Activated naive CD8-positive, alpha-beta T cell treated with anti-CD3 and anti-CD28 coated beads for 36 hours (primary cell): ENCODE measurements around the gene PPP1R13B. TPM values are rescaled to one million over a fixed set of nuclear protein-coding genes. Genes with fewer than 3 reads are reported as not detected.

Experiments
- DNase-seq: peaks from one replicate; pipeline ENCODE4 v3.0.0; 2021
- H3K27ac Mint-ChIP-seq: one replicate; pipeline ENCODE4 v1.8.0; 2022; ENCODE audit warnings: mild to moderate bottlenecking, moderate library complexity, mixed read lengths
- H3K27me3 Mint-ChIP-seq: one replicate; pipeline ENCODE4 v1.8.0; 2022; ENCODE audit warnings: mild to moderate bottlenecking, mixed read lengths
- H3K36me3 Mint-ChIP-seq: one replicate; pipeline ENCODE4 v1.8.0; 2021; ENCODE audit warnings: mild to moderate bottlenecking, mixed read lengths
- H3K4me1 Mint-ChIP-seq: one replicate; pipeline ENCODE4 v1.8.0; 2021; ENCODE audit warnings: mixed read lengths
- H3K4me3 Mint-ChIP-seq: one replicate; pipeline ENCODE4 v1.8.0; 2022; ENCODE audit warnings: mild to moderate bottlenecking, moderate library complexity, mixed read lengths
- H3K9me3 Mint-ChIP-seq: one replicate; pipeline ENCODE4 v1.8.0; 2022; ENCODE audit warnings: mixed read lengths
- total RNA-seq, 2 experiments: library from RNA; stranded (reverse); gene quantifications; one replicate each; pipeline ENCODE4 v1.2.3, GENCODE V29; 2021

PPP1R13B gene
- total RNA-seq, 2 experiments from 2014 or later, result 8.5 to 9.8 TPM

DNA sequence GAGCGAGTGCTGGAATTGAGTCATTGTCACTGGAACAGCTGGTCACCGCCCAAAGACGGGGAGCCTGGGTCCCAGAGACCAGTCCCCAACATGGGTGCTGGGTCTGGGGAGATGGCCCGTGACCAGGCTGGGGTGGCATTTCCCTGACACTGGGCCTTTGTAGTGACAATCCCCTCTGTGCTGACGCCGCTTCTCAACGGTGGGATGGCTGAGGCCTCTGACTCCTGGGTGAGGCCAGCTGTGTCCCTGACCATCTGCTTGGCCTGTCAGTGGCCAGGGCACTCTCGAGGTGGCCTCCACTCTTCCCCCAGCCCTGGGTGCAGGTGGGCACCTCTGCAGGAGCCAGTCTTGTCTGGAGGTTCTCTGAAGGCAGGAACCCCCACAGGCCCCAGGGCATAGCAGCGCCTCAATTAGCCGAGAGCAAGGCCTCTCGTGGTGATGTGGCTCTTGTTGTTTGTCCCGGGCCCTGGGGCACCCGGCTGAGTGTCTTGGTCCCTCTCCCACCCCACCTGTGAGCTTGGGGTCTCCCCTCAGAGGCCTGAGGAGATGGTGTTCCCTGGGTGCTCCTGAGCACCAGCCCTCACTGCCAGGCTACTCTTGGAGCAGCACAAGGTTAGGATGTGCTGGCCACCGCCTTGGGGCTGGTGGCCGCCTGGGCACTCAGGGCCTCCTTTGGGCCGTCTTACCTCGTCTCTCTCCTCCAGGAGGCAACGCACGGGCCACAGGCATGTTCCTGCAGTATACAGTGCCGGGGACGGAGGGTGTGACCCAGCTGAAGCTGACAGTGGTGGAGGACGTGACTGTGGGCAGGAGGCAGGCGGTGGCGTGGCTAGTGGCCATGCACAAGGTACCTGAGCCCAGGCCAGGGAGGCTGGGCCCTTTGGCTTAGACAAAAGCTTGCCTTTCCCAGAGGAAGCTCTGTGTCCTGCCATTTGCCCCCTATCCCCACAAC, 115.2 kb downstream of the PPP1R13B start:
- Mint-ChIP-seq H3K27me3 (no peaks in the 10 kb centered on the region), H3K9me3 (no peaks in the 10 kb centered on the region), H3K36me3 (no peaks in the 10 kb centered on the region), H3K4me1 (no peaks in the 10 kb centered on the region), H3K27ac (no peak overlapping the region), H3K4me3 (no peak overlapping the region)
- DNase-seq, result no peak

DNA sequence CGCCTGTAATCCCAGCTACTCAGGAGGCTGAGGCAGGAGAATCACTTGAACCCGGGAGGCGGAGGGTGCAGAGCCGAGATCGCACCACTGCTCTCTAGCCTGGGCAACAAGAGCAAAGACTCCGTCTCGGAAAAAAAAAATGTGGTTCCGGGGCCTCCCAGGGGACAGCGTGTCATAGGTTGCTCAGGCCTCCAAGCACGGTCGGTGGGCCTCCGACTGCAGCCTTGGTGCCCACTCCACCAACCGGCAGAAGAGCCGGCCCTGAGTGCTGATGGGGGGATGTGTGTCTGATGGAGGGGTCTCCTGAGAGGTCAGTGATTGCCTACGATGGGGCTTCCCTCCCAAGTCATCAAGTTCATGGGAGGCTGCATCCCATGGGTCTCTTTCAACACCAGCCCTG, 115.9 kb downstream of the PPP1R13B start:
- H3K9me3 Mint-ChIP-seq, result no peaks in the 10 kb centered on the region
- no peaks in the 10 kb centered on the region for H3K27me3 Mint-ChIP-seq
- no peak overlapping the region for H3K4me3 Mint-ChIP-seq
- no peaks in the 10 kb centered on the region for H3K36me3 Mint-ChIP-seq
- H3K27ac Mint-ChIP-seq, result no peak overlapping the region
- DNase-seq, result no peak
- H3K4me1 Mint-ChIP-seq, result no peaks in the 10 kb centered on the region

DNA sequence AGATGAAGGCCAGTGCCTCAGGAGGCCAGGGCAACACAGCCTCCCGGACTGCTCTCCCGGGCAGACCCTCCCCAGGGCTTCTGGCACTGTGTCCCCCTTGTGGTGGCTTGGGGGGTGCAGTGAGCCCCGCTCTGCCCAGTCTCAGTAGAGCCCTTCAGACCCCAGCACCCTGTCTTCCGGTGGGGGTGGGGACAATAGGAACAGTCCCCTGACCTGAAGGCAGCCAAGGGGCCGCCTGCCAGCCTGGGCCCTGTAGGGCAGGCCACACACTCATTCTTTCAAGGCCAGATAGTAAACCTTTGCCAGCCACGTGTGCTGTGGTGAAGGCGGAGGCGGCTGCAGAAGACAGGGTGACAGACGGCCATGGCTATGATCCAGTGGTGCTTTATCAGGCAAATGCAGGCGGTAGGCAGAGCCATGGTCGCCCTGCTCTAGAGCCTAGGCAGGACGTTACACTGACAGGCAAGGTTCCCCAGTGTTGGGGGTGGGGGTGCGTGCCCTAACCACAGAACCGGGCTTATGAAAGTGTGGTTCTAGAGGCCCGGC, 116.8 kb downstream of the PPP1R13B start:
- no peaks in the 10 kb centered on the region for H3K9me3 Mint-ChIP-seq
- no peaks in the 10 kb centered on the region for H3K27me3 Mint-ChIP-seq
- H3K4me1 Mint-ChIP-seq, result no peaks in the 10 kb centered on the region
- DNase-seq, result no peak
- H3K27ac Mint-ChIP-seq, result no peak overlapping the region
- H3K36me3 Mint-ChIP-seq, result no peaks in the 10 kb centered on the region
- H3K4me3 Mint-ChIP-seq, result no peak overlapping the region

DNA sequence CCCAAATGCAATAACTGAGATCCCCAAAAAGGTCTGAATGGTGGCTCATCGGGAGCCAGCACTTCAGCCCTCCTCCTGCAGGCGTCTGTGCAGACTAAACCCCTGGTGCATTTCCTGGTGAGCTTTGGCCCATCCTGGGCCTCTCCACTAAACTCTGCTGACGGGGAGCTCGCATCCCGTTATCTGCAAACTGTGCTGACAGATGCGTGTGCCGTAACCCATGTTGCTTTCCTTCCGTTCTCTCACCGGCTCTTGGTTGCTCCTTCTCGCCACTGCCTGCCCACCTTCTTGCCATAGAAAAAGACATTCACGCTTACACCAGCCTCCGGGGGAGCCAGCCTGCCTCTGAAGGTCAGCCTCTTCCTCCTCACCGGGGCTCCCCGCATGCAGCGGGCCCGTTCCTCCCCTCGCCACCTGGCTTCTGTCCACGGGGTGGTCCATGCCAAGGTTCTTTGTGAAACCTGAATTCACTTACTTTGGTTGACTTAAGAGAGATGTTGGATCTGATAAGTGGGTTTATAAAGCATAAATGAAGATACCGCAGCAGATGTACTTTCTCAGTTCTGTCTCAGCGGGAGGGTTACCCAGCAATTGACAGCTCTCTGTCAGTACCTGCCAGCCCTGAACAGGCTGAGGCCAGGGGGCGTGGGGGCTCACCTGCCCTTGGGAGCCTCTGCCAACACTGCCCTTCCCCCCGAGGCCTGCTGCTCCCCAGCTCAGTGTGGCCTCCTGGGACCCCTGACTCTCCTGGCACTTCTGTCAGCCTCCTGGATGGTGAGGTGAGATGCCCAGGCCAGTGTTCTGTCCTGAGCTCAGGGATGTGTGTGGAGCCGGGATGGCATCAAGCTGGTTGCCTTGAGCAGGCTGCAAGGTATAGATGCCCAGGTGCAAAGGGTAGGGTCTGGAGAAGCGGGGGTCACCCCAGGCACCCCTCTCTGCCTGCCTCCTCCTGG, 117.6 kb downstream of the PPP1R13B start:
- Mint-ChIP-seq H3K4me3 (no peak overlapping the region), H3K27me3 (no peaks in the 10 kb centered on the region), H3K9me3 (no peaks in the 10 kb centered on the region), H3K27ac (no peak overlapping the region), H3K4me1 (no peaks in the 10 kb centered on the region), H3K36me3 (no peaks in the 10 kb centered on the region)
- no peak for DNase-seq

DNA sequence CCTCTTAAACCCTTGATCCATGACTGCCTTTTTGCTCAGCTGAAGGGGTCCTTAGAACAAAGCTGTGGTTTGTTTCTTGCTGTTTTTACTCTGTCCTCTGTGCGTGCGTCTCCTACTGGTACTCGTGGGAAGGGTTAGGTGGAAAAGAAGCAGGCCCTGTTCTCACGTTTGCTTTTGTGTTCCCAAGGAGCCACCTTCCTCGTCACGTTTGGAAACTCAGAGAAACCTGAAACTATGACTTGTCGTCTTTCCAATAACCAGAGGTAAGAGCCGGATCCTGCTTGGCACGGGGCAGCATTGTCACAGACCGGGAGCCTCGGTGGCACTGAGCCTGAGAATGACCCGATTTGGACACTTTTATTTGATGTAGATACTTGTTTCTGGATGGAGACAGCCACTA, 118.7 kb downstream of the PPP1R13B start:
- no peak for DNase-seq
- H3K9me3 Mint-ChIP-seq, result no peaks in the 10 kb centered on the region
- H3K36me3 Mint-ChIP-seq, result no peaks in the 10 kb centered on the region
- no peaks in the 10 kb centered on the region for H3K27me3 Mint-ChIP-seq
- no peak overlapping the region for H3K4me3 Mint-ChIP-seq
- no peak overlapping the region for H3K27ac Mint-ChIP-seq
- H3K4me1 Mint-ChIP-seq, result no peaks in the 10 kb centered on the region

DNA sequence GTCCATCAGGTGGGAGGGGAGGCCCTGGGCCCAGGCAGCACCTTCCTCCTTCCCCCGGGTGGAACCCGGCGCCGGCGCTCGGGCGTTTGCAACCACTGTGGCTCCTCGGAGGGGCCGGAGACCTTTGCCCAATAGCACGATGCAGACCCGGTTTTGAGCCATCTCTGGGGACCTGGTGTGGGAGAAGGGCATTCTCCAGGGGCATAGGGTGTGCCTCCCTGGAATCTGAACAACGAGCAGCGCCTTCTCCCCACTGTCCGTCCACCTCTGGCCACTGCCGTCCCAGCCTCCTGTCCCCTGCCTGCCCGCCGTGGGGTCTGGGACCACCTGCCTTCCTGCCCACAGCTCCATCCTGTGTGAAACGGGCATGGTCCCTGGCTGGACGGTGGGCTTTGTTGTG, 119.2 kb downstream of the PPP1R13B start:
- DNase-seq, result no peak
- no peaks in the 10 kb centered on the region for H3K4me1 Mint-ChIP-seq
- no peaks in the 10 kb centered on the region for H3K9me3 Mint-ChIP-seq
- no peak overlapping the region for H3K4me3 Mint-ChIP-seq
- H3K27ac Mint-ChIP-seq, result no peak overlapping the region
- no peaks in the 10 kb centered on the region for H3K36me3 Mint-ChIP-seq
- H3K27me3 Mint-ChIP-seq, result no peaks in the 10 kb centered on the region

DNA sequence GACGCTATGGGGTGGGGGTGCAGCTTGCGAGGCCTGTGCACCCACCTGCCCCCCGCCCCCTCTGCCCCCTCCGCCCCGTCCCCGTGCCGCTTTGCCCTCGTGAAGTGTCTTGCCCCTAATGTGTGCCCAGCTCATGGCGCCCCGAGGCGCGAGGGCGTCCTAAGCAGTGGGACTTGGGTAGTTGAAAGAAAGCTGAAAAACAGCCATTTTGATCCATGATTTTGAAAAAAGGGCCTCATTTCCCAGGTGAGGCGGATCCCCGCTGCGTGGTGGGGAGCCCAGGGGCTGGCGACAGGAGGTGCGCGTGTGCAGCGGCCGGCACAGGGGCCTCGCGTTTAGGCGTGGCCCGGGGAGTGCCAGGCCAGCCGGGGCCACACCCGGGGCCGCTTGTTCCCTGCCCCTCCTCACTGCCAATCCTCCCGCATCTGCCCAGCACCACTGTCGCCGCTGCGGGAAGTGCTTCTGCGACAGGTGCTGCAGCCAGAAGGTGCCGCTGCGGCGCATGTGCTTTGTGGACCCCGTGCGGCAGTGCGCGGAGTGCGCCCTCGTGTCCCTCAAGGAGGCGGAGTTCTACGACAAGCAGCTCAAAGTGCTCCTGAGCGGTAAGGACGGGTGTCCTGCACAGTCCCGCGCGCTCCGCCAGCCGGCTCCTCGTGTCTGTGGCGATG, 119.9 kb downstream of the PPP1R13B start:
- Mint-ChIP-seq H3K36me3 (no peaks in the 10 kb centered on the region), H3K4me3 (no peak overlapping the region), H3K9me3 (no peaks in the 10 kb centered on the region), H3K27me3 (no peaks in the 10 kb centered on the region), H3K4me1 (no peaks in the 10 kb centered on the region), H3K27ac (no peak overlapping the region)
- no peak for DNase-seq

DNA sequence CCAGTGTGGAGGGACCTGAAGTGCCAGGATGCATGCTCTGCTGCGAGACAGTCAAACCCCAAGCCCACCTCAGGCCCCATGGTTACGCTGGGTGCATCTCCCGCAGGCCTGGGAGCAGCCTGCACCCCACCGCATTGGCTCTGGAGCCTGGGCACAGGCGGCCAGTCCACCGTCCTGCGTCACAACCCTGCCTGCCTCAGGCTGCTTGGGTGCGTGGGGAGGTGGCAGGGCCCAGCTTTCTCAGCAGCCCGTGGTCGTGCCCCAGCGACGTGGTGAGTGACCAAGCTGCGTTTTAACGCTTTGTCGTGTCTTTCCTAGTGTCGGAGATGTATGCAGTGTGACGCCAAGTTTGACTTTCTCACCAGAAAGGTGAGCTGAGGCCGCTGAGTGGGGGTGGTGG, 120.9 kb downstream of the PPP1R13B start:
- DNase-seq, result no peak
- Mint-ChIP-seq H3K36me3 (no peaks in the 10 kb centered on the region), H3K9me3 (no peaks in the 10 kb centered on the region)

DNA sequence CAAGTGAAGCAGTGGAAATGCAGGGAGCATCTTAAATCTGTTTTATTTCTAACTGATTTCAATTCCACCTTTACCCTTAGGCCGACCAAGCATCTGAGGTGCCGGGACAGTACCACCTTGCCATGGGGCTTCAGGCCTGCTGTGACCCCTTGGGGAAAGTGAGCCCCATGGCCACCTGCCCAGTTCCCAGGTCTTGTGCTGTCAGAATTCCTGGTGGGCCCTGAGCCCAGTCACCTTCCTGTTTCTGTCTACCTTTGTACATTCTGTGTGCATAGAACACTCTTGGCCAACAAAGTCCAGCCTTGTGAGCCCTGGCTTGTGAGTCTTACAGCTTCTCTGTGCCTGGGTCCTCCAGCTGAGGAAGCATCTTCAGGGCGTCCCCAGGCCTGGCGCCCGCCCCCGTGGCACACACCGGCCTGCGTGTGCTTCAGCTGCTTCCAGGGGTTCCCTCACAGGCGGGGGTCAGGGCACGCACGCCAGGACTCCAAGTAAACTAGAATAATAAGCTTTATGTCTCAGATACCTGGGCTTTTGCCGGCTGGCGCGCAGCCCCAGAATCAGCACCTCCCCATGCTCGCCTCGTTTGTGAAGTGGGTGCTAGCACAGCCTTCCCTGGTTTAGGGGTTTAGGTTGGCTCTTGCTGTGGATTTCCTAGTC, 121.5 kb downstream of the PPP1R13B start:
- Mint-ChIP-seq H3K27ac (no peak overlapping the region), H3K36me3 (no peaks in the 10 kb centered on the region), H3K4me3 (no peak overlapping the region), H3K4me1 (no peaks in the 10 kb centered on the region), H3K27me3 (no peaks in the 10 kb centered on the region), H3K9me3 (no peaks in the 10 kb centered on the region)
- no peak for DNase-seq

More for the DNA sequence above, 120.9 kb downstream of the PPP1R13B start:
- no peaks in the 10 kb centered on the region for H3K4me1 Mint-ChIP-seq
- H3K27ac Mint-ChIP-seq, result no peak overlapping the region
- H3K27me3 Mint-ChIP-seq, result no peaks in the 10 kb centered on the region
- H3K4me3 Mint-ChIP-seq, result no peak overlapping the region

DNA sequence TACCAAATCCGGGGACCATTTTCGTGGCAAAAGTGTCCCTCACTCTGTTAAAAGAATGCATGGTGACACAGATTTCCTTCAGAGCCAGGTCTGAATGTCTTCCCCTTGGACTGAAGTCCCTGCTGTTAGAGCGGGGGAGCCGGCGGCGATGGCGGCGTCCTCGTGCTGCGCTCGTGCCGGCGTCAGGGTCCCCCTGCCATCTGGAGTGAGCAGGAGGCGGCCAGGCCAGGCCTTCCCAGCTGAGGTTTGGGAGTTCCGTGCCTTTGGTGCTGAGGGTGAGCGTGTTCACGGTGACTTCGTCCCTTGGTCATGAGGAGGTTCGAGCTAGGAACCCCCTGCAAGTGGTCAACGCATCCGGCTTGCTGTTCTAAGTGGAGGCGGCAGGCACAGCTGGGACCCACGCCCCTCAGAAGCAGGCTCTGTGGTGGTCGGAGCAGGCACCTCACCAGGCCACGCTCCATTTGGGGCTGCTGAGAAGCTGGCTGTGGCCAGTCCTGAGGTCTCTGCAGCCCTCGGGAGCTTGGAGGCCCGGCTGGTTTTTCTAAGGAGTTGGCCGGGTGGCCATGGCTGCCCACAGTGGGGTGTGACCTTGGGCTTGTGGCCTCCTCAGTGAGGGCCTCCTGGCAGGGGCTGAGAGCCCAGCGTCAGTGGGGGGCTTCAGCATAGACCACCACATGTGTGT, 122.2 kb downstream of the PPP1R13B start:
- Mint-ChIP-seq H3K27ac (no peak overlapping the region), H3K4me3 (no peak overlapping the region), H3K27me3 (no peaks in the 10 kb centered on the region), H3K9me3 (no peaks in the 10 kb centered on the region), H3K36me3 (no peaks in the 10 kb centered on the region), H3K4me1 (peaks cover 2% of the 10 kb centered on the region)
- no peak for DNase-seq

DNA sequence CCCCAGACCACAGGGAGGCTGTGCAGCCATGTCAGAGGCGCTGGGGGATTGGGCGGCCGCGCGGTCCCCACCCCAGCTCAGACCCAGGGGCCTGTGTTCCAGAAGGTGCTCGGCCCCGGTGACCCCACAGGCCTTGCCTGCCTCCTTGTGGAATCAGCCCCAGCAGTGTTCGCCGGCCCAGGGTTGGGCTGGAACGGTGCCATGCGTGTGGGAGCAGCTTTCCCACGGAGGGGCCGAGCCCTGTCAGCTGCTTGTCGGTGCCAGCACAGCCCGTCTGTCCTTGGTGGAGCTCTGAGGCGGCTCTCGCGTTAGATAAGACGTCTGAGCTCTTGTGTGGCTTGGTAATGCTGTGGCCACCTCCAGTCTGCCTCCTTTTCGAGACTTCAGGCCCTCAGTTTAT, 123.3 kb downstream of the PPP1R13B start:
- H3K27ac Mint-ChIP-seq, result no peak overlapping the region
- DNase-seq, result no peak
- no peaks in the 10 kb centered on the region for H3K27me3 Mint-ChIP-seq
- no peak overlapping the region for H3K4me3 Mint-ChIP-seq
- H3K4me1 Mint-ChIP-seq, result peaks cover 12% of the 10 kb centered on the region
- H3K36me3 Mint-ChIP-seq, result no peaks in the 10 kb centered on the region
- H3K9me3 Mint-ChIP-seq, result no peaks in the 10 kb centered on the region

DNA sequence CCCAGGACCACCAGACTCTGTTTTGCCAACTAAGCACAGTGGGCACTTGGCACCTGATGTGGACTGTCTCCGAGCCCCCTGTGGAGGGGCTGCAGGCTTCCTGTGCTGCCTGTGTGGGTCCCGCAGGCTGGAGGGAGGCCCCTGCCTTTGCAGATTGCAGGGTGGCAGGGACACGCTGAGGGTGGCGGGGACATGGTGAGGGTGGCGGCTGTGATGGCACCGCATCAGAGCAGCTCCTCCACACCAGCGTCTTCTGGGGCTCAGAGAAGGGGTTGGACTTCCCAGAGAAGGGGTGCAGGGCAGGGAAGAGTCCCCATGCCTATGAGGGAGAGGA, 123.7 kb downstream of the PPP1R13B start:
- no peaks in the 10 kb centered on the region for H3K27me3 Mint-ChIP-seq
- H3K4me1 Mint-ChIP-seq, result peaks cover 12% of the 10 kb centered on the region
- no peak overlapping the region for H3K4me3 Mint-ChIP-seq
- DNase-seq, result no peak
- no peak overlapping the region for H3K27ac Mint-ChIP-seq
- no peaks in the 10 kb centered on the region for H3K9me3 Mint-ChIP-seq
- no peaks in the 10 kb centered on the region for H3K36me3 Mint-ChIP-seq

DNA sequence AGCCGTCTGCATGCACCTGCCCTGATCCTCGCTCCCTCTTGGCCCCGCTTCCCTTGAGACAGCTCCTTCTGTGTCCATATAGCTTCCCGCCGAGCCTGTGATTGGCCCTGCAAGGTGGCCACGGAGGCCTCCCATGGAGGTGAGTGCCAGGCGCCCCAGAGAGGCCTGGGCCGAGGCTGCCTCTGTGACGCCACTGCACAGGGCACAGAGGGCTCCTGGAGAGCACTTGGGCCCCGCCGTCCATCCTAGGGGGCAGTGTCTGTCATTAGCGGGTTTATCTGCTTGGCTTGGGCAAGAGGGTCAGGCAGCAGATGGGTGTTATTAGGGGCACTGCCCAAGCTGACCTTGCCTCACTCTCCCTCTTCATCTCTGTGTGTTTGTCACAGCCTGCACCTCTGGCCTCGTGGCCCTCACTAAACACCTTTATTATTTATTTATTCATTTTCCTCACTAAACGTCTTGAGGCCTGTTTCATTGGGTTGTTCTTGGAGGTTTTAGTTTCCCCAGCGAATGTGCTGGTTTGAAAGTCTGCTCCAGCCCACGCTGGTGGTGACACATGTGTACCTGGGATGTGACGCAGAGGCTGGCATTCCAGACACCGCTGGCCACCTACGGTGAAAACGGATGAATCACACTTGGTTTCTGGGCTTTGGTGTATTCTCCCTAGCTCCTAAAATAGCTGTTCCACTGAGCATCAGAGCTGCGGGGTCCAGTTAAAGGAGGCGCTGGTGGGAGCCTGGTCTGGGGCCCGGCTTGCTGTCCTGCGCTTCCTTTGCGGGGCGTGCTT, 125.8 kb downstream of the PPP1R13B start:
- H3K27ac Mint-ChIP-seq, result no peak overlapping the region
- no peaks in the 10 kb centered on the region for H3K27me3 Mint-ChIP-seq
- no peak overlapping the region for H3K4me3 Mint-ChIP-seq
- no peak for DNase-seq
- no peaks in the 10 kb centered on the region for H3K36me3 Mint-ChIP-seq
- H3K9me3 Mint-ChIP-seq, result no peaks in the 10 kb centered on the region
- H3K4me1 Mint-ChIP-seq, result peaks cover 24% of the 10 kb centered on the region
